Skeletal muscle tissue (tissue), 4 donors: ENCODE results near the gene FMN2. TPM values are rescaled to one million over a fixed set of nuclear protein-coding genes. Genes with fewer than 3 reads are reported as not detected.

Experiments used
- H3K27ac ChIP-seq: one replicate; pipeline ENCODE4 v1.7.0; 2013; ENCODE audit warnings: mild to moderate bottlenecking, low read depth, low read length, inconsistent platforms
- H3K27me3 ChIP-seq, 3 donors: one replicate each; pipeline ENCODE4 v1.7.0; 2013; ENCODE audit warnings: low read length in 3 of 3; ENCODE audit not compliant: control insufficient read depth in 3 of 3, insufficient read depth in 3 of 3
- H3K36me3 ChIP-seq, 3 donors: one replicate each; pipeline ENCODE4 v1.7.0; 2013; ENCODE audit warnings: low read length in 3 of 3; ENCODE audit not compliant: control insufficient read depth in 3 of 3, insufficient read depth in 3 of 3
- H3K4me1 ChIP-seq, 3 donors: one replicate each; pipeline ENCODE4 v1.7.0; 2013; ENCODE audit warnings: low read length in 3 of 3, mild to moderate bottlenecking in 3 of 3; ENCODE audit not compliant: control insufficient read depth in 3 of 3, insufficient read depth in 3 of 3
- H3K4me3 ChIP-seq, 3 donors: one replicate each; pipeline ENCODE4 v1.7.0; 2013; ENCODE audit warnings: low read length in 3 of 3
- H3K9ac ChIP-seq, 3 donors: one replicate each; pipeline ENCODE4 v1.7.0; 2013; ENCODE audit warnings: low read length in 3 of 3, mild to moderate bottlenecking in 3 of 3, moderate library complexity in 2 of 3, low read depth in 1 of 3
- H3K9me3 ChIP-seq, 3 donors: one replicate each; pipeline ENCODE4 v1.7.0; 2013; ENCODE audit warnings: low read length in 3 of 3; ENCODE audit not compliant: control insufficient read depth in 3 of 3
- total RNA-seq: library from RNA; depleted of rRNA; stranded (reverse); fragments of >200 nt; gene quantifications from one replicate; pipeline ENCODE4 v1.2.3, GENCODE V29; 2014
- donor health status: Osteomylitis.

The FMN2 gene
- total RNA-seq, 1 donor from 2014 or later = 2.1 TPM

DNA sequence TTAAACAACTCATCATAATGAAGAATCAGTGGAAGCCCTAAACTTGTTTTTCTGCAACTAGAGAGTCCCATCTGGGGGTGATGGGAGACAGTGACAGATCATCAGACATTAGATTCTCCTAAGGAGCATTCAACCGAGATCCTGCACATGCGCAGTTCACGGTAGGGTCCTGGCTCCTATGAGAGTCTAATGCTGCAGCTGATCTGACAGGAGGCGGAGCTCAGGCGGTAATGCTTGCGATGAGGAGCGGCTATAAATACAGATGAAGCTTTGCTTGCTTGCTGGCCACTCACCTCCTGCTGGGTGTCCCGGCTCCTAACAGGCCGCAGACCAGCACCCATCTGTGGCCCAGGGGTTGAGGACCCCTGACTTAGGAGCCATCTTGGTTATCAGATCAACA, 247.2 kb downstream of the FMN2 start:
- H3K36me3 ChIP-seq = no peaks in the 10 kb centered on the region
- H3K27me3 ChIP-seq = no peaks in the 10 kb centered on the region
- H3K4me3 ChIP-seq = no peak overlapping the region
- H3K4me1 ChIP-seq = no peaks in the 10 kb centered on the region
- no peaks in the 10 kb centered on the region for H3K9me3 ChIP-seq
- H3K9ac ChIP-seq = no peak overlapping the region
- H3K27ac ChIP-seq = no peak overlapping the region

DNA sequence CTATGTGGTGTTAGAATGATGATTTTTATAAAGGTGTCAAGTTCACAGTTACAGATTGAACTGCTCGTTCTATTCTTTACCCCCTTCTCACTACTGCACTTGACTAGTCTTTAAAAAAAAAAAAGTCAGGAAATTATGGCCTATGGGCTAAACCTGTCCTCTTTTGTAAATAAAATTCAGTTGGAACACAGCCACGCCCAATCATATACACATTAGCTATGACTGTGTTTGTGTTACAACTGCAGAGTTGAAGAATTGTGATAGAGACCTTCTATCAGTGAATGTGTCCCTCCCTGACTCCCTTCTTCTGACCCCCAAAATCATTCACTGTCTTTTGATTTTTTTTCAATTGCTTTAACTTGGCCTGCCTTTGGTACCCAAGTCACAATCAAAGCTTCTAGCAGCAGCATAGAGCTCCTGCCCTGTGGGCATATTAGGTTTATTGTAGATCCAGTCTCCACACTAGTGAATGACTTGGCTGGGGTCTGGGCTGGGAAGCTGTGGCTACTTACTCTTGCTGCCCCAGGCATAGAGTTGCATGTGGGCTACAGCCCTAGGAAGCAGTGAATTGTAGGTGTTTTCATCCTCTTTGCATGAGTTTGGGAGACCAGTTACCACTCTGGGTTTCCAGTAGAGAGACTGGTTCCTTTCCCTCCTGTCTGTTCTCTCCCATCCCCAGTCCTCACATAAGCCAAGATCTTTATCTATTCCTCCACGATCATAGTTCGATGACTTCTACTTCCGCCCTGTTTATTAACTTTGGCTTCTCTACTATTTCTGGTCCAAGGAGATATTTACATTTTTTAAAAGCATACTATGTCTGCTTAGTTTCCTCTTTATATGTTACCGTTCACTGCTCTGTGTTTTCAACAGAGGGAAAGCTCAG, 249.9 kb downstream of the FMN2 start:
- H3K27ac ChIP-seq = no peak overlapping the region
- no peaks in the 10 kb centered on the region for H3K4me1 ChIP-seq
- H3K36me3 ChIP-seq = no peaks in the 10 kb centered on the region
- H3K4me3 ChIP-seq = no peak overlapping the region
- H3K9ac ChIP-seq = no peak overlapping the region
- no peaks in the 10 kb centered on the region for H3K27me3 ChIP-seq
- H3K9me3 ChIP-seq = no peaks in the 10 kb centered on the region

DNA sequence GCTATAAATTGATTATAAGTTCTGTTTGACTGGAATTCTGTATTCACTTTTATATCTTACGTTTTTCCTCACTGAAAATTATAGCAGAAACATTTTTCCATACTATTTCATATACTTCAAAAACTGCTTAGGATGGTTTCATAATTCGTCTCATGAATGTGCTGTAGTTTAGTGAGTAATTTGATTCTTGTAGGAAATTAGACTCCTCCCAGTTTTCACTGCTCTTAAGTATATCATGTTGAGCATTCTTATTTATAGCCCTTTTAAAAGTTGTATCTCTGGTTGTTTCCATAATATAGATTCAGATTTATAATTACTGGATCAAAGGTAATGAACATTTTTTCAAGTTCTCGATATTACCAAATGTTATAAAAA, 250.6 kb downstream of the FMN2 start:
- no peaks in the 10 kb centered on the region for H3K9me3 ChIP-seq
- H3K36me3 ChIP-seq = no peaks in the 10 kb centered on the region
- no peaks in the 10 kb centered on the region for H3K27me3 ChIP-seq
- no peaks in the 10 kb centered on the region for H3K4me1 ChIP-seq
- H3K4me3 ChIP-seq = no peak overlapping the region
- no peak overlapping the region for H3K9ac ChIP-seq
- H3K27ac ChIP-seq = no peak overlapping the region

DNA sequence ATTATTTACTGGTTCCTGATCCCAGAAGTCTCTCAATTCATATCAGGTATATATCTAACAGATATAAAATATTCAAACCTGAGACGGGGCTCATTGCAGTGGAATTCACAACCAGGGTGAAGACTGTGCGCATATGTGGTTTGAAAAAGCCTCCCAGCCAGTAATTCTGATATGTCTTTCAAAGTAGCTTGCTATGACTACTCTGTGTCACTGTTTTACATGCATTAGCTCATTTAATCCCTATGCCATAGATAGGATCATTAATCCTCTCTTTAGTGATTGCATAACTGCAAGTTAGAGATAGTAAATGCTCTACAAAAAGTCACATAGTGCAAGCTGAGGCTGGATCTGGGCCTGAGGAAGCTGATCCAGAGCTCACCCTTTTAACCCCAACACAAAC, 251.4 kb downstream of the FMN2 start:
- H3K9me3 ChIP-seq = no peaks in the 10 kb centered on the region
- H3K9ac ChIP-seq = no peak overlapping the region
- no peaks in the 10 kb centered on the region for H3K27me3 ChIP-seq
- no peaks in the 10 kb centered on the region for H3K36me3 ChIP-seq
- H3K27ac ChIP-seq = no peak overlapping the region
- no peak overlapping the region for H3K4me3 ChIP-seq
- no peaks in the 10 kb centered on the region for H3K4me1 ChIP-seq

DNA sequence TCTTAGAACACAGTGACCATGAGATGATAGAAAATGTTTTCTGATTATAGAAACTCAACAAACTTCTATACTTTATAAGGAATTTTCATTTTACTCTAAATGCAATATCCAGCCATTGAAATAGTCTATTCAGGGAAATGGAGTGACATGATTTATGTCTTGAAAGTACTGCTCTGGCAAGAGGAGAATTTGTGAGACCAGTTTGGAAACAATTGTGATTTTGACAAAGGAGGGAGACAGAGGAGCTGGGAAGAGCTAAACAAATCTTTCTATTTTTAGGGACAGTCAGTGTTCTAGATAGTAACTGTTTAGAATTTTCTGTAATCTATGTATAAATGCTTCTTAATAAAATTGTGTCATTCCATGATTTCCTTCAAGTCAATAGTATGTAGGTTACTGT, 252.3 kb downstream of the FMN2 start:
- Histone ChIP-seq H3K4me3 (no peak overlapping the region), H3K9ac (no peak overlapping the region), H3K4me1 (no peaks in the 10 kb centered on the region), H3K27me3 (no peaks in the 10 kb centered on the region), H3K36me3 (no peaks in the 10 kb centered on the region), H3K27ac (no peak overlapping the region), H3K9me3 (no peaks in the 10 kb centered on the region)

DNA sequence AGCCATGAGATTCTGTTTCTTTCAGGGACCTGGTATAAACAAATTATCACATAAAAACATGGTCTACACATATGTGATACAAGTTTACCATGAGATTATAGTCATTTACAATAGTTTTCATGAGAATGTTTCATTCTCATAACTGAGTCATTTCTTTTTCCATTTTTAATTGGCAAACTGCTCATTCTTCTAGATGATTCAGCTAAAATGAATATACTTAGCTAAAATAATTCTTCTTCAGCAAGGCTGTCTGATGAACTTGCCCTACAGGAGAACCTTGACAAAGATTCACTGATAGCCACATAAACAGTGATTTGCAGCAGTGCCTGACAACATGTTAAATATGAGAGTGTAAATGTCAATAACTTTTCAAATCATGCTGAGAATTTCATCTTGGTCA, 253.2 kb downstream of the FMN2 start:
- Histone ChIP-seq H3K27me3 (no peaks in the 10 kb centered on the region), H3K4me1 (no peaks in the 10 kb centered on the region), H3K9ac (no peak overlapping the region), H3K9me3 (no peaks in the 10 kb centered on the region), H3K36me3 (no peaks in the 10 kb centered on the region), H3K4me3 (no peak overlapping the region), H3K27ac (no peak overlapping the region)

DNA sequence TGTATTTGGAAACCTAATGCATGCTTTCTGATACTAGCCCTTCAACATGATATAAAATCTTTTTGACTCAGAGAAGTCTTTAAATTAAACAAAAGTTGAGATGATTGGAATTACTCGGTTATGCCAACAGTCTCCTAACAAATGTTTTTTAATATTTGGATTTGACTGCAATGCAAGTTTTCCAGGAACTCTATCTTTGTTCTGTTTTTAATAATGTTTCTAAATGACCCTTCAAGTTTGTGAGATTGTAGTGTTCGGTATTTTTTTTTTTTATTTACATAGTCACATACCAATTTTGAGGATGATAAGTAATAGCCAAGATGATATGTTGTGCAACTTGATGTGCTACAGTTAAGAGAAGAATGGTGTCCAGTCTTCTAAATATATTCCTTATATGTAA, 258.0 kb downstream of the FMN2 start:
- Histone ChIP-seq H3K4me1 (no peaks in the 10 kb centered on the region), H3K9ac (no peak overlapping the region), H3K27me3 (no peaks in the 10 kb centered on the region), H3K4me3 (no peak overlapping the region), H3K36me3 (no peaks in the 10 kb centered on the region), H3K27ac (no peak overlapping the region), H3K9me3 (peaks cover 0 to 2% (median 0%) of the 10 kb centered on the region in 3 donors)

DNA sequence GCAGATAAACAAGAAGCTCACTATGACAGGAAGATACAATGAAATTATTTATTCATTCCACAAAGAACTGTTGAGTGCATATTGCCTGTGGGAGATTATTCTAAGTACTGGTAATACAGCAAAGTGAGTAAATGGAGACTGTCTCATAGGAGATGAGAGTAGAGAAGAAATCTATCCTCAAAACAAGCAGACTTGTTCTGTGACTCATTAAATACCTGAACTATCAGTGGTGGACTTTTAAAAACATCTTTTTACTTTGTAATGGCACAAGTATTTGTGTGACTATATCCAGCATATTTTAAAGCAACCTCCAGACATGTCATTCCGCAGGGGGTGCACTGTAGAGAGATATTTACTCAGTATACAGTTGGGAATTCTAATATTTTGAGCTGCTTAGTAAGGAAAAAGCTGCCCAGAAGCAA, 259.2 kb downstream of the FMN2 start:
- H3K4me3 ChIP-seq = no peak overlapping the region
- no peak overlapping the region for H3K9ac ChIP-seq
- H3K36me3 ChIP-seq = no peaks in the 10 kb centered on the region
- H3K9me3 ChIP-seq = peaks cover 0 to 2% (median 0%) of the 10 kb centered on the region in 3 donors
- no peaks in the 10 kb centered on the region for H3K4me1 ChIP-seq
- H3K27ac ChIP-seq = no peak overlapping the region
- no peaks in the 10 kb centered on the region for H3K27me3 ChIP-seq

DNA sequence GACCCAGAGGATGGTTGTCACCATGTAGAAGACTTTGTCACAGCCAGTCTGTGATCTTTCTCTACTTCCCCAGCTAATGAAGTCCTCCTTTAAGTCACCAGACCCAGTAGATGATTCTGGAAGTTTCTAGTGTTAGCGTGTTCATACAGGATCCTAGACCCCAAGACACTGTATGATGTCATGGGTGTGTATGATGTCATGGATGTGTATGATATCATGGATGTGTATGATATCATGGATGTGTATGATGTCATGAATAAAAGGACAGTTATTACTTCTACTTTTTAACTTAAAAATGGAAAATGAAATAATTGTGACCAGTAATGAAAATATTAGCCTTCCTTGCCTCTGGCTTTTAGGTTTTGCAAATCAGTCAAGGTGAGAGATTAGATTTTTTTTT, 260.0 kb downstream of the FMN2 start:
- no peaks in the 10 kb centered on the region for H3K27me3 ChIP-seq
- H3K9me3 ChIP-seq = peaks cover 0 to 2% (median 0%) of the 10 kb centered on the region in 3 donors
- H3K4me3 ChIP-seq = no peak overlapping the region
- no peak overlapping the region for H3K9ac ChIP-seq
- no peaks in the 10 kb centered on the region for H3K4me1 ChIP-seq
- no peak overlapping the region for H3K27ac ChIP-seq
- no peaks in the 10 kb centered on the region for H3K36me3 ChIP-seq

DNA sequence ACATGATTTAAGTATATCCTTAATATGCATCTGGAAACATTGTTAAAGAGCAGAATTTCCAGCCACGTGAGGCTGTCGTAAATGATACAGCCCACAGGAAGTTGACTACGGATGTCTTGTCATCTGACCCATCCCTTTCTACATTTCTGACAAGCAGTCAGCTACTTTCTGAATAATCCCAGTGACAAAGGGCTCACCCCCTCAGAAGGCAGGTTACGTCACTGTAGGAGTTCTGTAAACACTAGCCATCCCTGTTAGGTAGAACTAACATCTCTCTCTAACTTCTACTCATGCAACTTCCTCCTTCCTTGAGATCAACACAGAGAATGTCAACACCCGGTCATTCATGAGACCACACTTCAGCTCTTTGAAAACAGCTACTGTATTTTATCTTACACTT, 261.1 kb downstream of the FMN2 start:
- no peaks in the 10 kb centered on the region for H3K27me3 ChIP-seq
- H3K9me3 ChIP-seq = peaks cover 0 to 2% (median 0%) of the 10 kb centered on the region in 3 donors
- no peak overlapping the region for H3K9ac ChIP-seq
- no peaks in the 10 kb centered on the region for H3K4me1 ChIP-seq
- no peaks in the 10 kb centered on the region for H3K36me3 ChIP-seq
- H3K27ac ChIP-seq = no peak overlapping the region
- H3K4me3 ChIP-seq = no peak overlapping the region
